Activated T-cell treated with anti-CD3 and anti-CD28 coated beads for 48 hours (primary cell): ENCODE results near the gene SLC18A2.
"Not testable (repeated sequence)": the region's sequence is repeated elsewhere in the genome, so short reads cannot be mapped to it uniquely, and the experiment has no call there.

Experiments used
- DNase-seq: peaks from one replicate; pipeline ENCODE4 v3.0.0-alpha.2; 2020; ENCODE audit warnings: low read depth

Gene SLC18A2

DNA sequence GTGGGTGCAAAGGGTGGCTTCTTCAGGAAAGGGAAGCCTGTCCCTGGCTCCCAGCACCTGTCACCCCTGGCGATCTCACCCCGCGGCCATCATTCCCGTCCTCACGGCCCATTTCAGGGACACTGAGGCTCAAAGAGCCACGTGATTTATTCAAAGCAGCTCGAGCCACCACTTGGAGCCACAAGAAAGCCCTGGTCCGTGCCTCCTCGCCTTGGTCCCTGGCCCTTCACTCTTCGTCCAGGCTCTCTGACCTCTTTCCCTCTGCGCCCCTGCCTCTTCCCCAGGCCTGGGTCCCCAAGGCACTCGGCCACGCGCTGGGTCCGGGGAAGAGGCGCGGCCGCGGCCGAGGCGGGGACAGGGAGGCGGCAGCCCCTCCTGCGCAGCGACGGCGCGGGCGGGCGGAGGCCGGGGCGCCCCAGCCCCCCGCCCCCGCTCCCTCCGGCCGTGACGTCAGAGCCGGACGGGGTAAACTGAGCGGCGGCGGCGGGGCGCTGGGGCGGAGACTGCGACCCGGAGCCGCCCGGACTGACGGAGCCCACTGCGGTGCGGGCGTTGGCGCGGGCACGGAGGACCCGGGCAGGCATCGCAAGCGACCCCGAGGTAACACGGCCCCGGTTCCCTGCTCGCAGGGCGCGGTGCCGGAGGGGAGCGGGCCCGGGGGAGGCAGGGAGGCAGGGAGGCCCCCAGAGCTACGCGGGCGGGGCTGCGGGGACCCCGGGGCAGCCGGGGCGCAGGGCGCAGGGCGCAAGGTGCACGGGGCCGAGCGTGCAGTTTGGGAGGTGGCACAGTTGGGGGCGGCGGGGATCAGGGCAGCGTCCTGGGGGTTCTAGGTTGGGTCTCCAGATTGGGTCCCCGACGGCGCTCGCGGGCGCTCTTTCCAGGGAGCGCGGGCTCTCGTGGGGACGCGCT lies at the start of gene SLC18A2:
TSS of gene SLC18A2 (plus strand) at position 494 of the 909 bp plus-strand sequence. CDS start 580 bp downstream, outside the sequence.
- DNase-seq = no peak

DNA sequence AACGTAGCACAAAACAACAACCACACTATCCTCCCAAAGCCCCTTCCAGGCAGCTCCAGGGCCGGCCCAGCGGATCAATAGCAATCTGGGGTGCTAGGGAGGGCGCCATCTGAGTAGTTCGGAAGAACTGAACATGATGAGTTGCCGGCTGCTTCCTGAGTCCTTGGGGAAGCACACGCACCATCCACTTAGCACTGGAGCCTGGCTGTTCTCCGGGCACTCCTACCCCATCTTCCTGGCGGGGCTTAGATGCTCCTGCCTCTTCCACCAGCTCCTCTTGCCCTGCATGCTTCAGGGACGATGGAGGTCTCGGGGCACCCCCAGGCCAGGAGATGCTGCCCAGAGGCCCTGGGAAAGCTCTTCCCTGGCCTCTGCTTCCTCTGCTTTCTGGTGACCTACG lies 43.7 kb upstream of the SLC18A2 start, which contains the start of gene KCNK18:
TSS of gene KCNK18 (plus strand) at position 301 of the 400 bp plus-strand sequence. CDS start at position 301, 0 bp downstream.
- no peak for DNase-seq

DNA sequence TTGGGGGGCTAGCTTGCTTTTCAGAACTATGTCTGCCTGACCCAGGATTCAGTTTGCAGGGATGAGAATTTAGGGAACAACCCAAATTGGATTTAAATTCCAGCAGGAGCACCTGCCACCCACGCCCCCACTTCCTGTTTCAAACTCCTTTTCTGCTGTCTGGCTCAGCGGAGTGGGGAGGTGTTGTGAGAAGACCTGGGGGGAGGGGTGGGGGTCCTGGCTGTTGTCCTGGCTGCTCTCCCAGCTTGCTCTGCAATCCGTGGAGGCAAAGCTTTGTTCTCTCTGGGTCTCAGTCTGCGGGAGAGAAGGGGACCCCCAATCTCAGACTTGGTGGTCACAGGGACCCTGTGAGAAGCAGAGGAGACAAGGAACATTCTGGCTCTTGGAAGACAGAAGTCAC lies 42.8 kb upstream of the SLC18A2 start:
- DNase-seq = no peak

DNA sequence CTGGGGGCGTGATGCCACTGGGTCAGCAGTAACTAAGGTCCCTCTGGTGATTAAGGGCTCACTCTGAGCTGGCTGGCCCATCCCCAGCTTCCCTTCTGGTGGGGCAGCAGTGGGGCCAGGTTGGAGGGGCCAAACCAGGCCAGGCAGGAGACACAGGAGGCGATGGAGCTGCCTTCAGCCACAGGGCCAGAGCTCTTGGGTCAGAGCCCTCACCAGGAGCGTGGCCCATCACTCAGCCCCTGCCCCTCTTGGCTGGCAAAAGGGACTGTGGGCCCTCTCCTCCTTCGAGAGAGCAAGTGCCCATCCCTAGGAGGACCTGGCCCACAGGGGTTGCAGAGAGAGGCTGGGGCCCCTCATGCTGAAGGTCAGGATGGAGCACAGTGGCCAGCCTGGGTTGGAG lies 39.1 kb upstream of the SLC18A2 start:
- DNase-seq = no peak

DNA sequence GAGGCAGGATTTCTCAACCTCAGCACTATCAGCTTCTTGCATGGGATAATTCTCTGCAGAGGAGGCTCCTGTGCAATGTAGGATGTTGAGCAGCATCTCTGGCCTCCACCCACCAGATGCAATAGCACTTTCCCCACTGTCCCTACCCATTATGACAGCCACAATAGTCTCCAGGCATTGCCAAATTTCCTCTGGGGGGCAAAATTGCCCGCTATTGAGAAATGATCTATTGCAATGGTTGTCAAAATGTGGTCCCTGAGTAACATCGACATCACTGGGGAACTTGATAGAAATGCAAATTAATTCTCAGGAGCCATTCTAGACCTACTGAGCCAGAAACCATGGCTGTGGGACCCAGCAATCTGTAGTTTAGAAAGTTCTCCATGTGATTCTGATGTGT lies 36.6 kb upstream of the SLC18A2 start:
- no peak for DNase-seq

DNA sequence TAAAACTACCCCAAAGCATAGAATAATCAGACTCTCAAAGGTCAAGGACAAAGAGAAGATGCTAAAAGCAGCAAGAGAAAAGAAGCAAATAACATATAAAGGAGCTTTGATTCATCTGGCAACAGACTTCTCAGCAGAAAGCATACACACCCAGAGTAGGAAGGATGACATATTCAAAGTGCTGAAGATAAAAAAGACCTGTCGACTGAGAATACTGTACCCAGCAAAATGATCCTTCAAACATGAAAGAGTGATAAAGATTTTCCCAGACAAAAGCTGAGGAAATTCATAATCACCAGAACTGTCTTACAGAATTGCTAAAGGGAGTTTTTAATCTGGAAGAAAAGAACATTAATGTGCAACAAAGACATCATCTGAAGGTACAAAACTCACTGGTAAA lies 28.7 kb upstream of the SLC18A2 start:
- no peak for DNase-seq

DNA sequence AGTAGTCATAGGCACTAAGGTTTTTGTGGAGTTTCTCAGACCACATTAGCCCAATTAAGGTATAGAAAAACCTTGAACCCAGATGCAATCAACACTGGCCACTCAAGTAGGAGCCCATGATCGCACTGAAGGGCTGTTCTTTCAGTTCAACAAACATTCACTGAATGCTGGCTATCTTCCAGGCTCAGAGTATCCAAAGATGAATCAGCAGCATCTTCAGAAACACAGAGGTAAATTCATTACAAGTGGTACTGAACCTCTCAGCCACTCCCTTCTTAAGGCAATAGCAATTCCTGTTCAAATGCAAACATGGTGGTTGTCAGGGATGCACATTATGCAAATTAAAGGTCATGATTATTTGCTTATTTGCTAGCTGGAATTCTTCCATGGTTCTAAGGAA lies 26.5 kb upstream of the SLC18A2 start:
- DNase-seq = no peak

DNA sequence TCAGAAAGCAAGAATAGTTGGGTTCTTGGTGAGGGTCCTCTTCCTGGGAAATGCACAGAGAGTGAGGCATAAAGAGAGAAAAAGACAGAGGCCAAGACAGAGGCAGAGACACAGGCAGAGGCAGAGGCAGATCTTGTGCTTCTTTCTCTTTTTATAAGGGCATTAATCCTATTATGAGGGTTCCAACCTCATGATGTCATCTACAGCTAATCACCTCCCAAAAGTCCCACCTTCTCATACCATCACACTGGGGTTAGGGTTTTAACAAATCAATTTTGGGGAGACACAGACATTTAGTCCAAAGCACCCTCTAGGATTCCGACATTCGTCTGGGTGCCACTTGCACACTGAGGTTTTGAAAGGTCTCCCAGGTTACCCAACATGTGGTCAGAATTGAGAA lies 25.8 kb upstream of the SLC18A2 start:
- no peak for DNase-seq

DNA sequence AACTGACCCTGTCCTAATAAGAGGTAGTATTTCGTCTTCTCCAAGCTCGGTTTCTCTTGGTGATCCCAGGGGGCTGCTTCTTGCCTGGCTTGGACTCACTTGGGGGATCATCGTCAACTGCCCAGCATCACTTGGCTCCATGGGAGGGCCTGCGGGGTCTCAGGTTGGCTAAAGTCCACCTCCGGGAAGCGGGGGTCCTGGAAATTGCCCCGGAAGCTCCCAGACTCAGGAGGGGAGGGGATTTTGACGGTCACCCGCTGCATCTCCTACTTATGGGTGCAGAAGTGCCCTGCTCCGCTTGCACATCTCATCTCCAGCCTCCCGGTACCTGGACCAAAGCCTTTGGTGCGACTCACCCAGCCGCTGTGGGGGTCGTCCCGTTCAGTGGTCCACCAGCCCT lies 24.9 kb upstream of the SLC18A2 start:
- no peak for DNase-seq

DNA sequence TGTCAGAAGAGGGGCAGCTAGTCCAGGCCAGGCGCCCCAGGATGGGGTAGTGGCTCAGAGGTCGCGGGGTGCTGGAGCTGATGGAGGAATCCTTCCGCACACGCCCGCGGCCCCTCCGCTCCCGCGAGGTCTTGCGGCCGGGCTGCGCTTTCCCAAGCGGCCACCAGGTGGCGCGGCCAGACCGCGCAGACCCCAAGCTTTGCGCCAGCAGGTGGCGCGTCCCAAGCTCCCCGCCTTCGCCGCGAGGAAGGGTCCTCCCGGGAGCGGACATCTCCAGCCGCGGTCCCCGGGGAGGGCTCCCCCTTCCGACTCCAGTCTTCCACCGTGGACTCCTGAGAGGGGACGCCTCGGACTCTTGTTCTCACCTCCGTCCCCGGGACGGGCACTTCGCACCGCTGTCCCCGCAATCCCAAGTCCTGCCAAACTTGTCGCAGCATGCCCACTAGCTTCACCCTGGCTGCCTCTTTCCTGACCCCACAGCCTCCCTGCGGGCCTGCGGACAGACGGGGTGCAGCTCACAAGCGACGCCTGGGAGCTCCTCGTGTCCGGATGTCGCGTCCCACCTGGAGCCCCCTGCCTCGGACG lies 24.2 kb upstream of the SLC18A2 start:
- peak; percentile 69 for DNase-seq

DNA sequence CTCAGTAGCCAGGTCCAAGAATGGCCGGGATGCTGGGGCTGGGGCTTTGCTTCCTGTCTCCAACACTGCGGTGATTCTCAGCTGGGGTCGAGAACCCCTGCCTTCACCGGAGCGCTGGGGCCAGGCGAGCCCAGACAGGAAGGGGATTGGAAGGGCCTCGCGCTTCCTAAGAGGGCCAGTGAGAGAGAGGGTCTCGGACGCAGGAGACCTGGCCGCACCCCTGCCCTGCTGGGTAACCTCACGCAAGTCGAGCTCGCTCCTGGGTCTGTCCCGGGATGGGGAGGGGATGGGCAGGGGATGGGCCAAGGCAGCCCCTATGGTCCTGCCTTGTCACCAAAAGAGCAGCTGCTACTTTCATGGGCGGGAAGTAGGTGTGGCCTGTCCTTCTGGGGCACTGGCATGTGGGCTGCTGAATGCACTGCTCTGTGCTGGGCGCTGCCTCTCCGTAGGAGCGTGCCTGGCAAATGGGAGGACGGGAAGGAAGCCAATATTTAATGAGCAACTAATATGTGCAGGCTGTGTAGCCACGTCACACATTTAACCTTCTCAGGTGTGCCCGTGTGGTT lies 23.6 kb upstream of the SLC18A2 start:
- no peak for DNase-seq

DNA sequence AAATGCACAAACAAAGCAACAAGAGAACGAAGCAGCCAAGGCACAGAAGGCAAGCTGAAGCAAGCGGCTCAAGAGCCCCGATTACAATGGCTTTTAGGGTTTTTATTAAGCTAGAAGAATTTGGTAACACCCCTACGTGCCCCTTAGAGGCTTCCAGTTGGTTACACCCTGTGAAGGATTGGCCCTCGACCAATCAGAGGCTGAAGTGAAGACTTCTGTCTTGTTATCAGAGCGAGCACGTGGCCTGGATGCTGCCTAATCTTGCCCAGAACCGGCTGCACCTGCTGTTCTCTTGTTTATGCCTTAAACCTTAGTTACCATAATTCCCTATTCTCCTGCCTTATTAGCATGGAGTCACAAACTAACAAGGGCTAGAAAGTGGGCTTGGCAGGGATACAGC lies 22.3 kb upstream of the SLC18A2 start:
- no peak for DNase-seq

DNA sequence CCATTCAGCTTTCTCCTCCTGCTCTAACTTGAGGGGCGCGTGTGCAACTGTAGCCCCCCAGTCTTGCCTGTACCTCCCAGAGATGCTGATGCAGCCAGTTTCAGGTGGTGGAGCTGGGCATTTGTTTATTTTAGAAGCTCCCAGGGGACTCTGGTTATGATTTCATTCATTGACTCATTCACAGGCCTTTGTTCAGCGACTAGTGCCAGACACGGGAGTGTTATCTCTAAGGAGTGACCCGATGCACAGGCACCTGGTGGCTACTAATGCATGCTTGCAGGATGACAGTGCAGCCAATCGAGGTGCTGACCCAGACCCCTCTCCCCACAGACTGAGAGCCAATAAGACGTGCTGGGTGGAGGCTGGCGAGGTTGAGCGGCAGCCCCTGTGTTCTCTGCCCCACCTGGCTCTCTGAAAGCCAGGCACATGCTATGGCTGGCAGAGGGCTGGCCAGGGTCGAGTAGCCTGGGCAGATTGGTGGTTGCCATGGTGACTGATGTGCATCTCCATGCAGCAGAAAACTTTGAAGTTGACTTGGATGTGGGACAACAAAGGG lies 19.7 kb upstream of the SLC18A2 start:
- no peak for DNase-seq

DNA sequence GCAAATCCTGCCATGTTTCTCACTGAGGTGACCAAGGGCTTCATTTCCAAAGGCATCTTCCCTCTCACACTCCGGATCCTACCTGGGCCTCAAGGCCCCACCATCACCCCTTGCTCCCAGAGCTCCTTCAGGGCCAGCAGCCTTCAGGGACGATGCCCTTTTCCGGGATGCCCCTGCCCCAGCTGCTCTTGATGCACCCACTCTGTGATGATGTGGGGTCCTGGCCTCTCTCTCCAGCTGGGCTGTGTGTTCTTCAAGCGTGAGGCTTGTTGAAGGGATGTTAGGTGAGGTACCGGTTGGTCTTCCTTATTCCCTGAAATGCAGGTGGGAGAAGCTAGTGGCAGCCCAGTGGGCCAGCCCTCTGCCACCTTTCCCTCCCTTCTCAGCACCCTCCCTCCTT lies 18.4 kb upstream of the SLC18A2 start:
- no peak for DNase-seq

DNA sequence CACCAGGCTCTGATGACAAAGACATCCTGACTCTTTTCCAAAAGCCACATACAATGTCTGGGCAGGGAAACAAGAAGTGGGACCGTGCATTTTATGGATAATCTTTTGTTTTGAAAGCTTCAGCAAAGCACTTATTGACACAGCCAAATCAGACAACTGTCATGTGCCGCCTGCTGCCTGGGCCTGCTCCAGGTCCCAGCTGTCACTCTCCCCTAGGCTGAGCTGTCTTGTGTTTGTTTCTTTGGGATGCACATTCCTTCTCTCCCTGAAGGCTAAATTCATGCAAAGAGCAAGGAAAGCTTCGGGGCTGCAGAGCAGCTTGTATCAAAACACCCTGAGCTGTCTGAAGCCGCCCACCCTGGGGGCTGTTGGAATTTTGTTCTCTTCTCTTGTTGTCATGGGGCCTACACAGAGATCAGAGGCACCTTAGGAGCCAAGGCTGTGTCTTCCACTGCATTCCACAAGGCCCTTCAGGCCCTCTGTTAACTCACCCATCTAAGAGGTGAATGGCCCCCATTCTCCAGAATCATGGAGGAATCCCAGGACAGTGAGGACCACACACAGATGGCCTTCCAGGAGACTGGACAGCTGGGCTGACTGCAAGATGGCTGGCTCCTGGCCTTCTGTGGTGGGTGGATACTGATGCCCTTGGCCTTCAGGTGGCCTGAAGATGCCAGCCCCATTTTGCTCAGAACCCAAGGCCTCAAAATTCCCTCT lies 17.8 kb upstream of the SLC18A2 start:
- DNase-seq = no peak

DNA sequence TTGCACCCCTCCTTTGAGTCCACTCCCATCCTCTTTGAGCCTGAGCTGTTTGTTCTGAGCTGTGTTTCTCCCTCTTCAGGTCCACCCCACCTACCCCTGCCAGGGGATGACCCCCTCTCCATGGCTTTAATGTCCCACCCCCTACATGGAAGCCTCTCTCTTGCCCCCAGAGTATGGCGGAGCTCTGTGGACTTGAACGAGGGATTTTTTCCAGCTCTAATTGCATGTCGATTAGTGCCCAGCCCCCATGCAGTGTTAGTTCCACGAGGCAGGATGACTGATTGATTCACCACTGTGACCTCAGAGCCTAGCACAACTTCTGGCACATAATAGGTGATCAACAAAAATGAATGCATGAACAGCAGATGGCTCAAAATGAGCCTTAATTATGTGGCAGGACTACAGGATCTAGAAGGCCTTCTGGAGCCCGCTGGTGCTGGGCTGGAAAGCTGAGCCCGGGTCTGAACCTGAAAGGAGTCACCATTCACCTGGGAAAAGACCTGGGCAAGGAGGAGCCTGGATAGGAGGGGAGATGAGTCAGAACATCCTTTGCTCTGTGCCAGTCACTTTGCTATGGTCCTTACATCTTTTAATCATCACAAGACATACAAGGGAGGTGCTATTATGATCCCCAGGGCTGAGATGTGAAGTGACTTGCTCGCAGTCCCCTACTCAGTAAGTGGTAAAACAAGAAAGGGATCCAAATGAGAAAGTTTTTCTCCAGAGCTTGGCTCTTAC lies 17.1 kb upstream of the SLC18A2 start:
- DNase-seq = no peak

DNA sequence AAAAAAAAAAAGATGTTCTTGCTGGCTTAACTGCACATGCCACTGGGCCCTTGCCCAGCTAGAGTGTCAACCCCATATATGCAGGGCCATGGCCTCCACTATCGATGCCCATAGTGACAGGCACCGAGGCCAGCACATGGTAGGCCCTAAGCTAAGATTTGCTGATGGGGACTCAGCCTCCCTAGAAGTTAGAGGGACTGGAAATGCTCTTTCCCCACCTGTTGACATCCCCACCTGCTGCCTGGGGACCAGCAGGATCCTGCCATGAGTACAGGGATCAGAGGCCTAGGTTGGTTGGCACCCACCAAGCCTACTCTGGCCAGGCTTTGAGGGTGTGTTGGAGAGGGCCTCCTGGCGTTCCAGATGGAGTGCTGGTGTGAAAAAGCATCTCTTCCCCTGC lies 16.0 kb upstream of the SLC18A2 start:
- DNase-seq = no peak

DNA sequence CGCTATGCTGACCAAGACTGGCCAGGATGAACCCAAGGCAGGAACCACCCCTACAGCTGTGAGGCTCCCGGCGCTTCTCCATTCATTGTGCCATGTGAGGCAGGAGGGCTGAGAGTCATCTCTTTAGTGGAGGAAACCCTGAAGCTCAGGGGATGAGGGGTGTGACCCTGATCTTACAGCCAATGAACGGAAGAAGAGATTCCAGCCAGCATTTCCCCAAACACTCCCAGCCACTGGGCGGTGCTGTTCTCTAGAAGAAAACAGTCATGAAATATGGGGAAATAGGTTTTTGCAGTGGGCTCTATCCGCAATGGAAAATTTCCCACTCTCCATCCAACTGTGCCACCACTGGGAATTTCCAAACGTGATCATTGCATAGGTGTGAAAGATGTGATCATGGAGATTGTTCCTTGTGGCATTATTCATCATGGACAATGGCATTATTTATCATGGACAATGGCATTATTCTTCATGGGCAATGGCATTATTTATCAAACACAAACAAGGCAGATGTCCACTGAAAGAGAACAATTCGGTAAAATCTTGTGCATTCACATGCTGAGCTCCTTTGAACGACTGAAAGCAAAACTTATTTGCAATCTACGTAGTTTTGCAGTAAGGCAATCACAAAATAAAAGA lies 14.0 kb upstream of the SLC18A2 start:
- no peak for DNase-seq

DNA sequence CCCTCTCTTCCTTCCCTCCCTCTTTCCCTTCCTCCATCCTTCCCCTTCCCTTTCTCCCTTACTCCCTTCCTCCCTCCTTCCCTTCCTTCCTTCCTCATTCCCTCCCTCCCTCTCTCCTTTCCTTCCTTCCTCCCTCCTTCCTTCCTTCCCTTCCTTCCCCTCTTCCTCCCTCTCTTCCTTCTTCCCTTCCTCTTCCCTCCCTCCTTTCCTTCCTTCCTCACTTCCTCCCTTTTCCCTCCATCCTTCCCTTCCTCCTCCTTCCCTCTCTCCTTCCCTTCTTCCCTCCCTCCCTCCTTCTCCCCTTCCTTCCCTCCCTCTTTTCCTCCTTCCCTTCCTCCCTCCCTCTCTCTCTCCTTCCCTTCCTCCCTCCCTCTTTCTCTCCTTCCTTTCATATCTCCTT lies 12.7 kb upstream of the SLC18A2 start:
- DNase-seq = no peak

DNA sequence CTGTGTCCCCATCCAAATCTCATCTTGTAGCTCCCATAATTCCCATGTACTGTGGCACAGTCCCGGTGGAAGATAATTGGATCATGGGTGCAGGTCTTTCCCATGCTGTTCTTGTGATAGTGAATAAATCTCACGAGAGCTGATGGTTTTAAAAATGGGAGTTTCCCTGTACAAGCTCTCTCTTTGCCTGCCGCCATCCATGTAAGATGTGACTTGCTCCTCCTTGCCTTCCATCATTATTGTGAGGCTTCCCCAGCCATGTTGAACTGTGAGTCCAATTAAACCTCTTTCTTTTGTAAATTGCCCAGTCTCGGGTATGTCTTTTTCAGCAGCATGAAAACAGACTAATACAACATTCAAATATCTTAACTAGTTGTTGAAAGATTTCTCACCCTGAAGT lies 10.8 kb upstream of the SLC18A2 start:
- not testable (repeated sequence) for DNase-seq

DNA sequence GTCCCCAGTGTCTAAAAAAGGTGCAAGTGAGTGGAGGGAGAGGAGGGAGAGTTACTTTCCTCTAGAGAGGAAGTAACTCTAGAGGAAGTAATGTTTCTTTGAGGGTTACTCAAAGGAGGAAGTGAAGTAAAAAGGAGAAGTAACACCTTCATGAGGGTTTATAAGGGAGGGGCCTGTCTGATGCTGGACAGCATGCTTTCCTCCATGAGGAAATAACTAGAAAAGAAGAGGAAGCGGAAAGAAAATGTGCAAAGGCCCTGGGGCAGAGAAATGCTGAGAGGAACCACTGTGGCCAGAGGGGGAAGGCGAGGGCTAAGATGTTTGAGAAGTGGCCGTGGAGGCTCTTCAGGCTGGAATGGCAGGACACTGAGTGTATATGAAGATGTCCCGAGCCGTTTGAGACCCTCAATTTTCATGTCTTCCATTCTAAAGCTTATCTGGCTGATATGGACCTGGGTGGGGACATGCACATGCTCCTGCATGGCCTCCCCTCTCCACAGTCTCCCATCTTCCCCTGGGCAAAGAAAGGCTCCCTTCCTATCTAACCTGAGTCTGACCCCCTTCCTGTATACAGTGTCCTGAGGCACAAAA lies 3.4 kb upstream of the SLC18A2 start:
- DNase-seq = no peak
